GM19193 (cell line): ENCODE data around the gene KRT39.

Source experiments
- POLR2A ChIP-seq: IDR thresholded peaks from 4 replicates; pipeline ENCODE4 v1.6.1; 2011; ENCODE audit not compliant: insufficient read depth, insufficient read length; ENCODE audit errors: extremely low read depth

The KRT39 gene

GRCh38 chr17:40958086-40958953, 8.4 kb downstream of the KRT39 start:
- no peak for TF ChIP-seq POLR2A

- TF ChIP-seq POLR2A, result no peak
Observed at GRCh38 chr17:40956401-40957254, 10.1 kb downstream of the KRT39 start.

GRCh38 chr17:40953881-40954280, 12.9 kb downstream of the KRT39 start:
- no peak for TF ChIP-seq POLR2A

GRCh38 chr17:40952661-40953060, 14.1 kb downstream of the KRT39 start:
- no peak for TF ChIP-seq POLR2A

- TF ChIP-seq POLR2A, result no peak
Observed at GRCh38 chr17:40952154-40952553, 14.6 kb downstream of the KRT39 start.

GRCh38 chr17:40951011-40951622, 15.6 kb downstream of the KRT39 start:
- TF ChIP-seq POLR2A, result no peak

- no peak for TF ChIP-seq POLR2A
Observed at GRCh38 chr17:40950176-40950575, 16.6 kb downstream of the KRT39 start.

- TF ChIP-seq POLR2A, result no peak
Observed at GRCh38 chr17:40949418-40949817, 17.3 kb downstream of the KRT39 start.

GRCh38 chr17:40947929-40948328, 18.8 kb downstream of the KRT39 start:
- no peak for TF ChIP-seq POLR2A

- no peak for TF ChIP-seq POLR2A
Observed at GRCh38 chr17:40945414-40945813, 21.3 kb downstream of the KRT39 start.

GRCh38 chr17:40944531-40944930, 22.2 kb downstream of the KRT39 start:
- no peak for TF ChIP-seq POLR2A

- TF ChIP-seq POLR2A, result no peak
Observed at GRCh38 chr17:40942553-40942952, 24.2 kb downstream of the KRT39 start.

GRCh38 chr17:40940266-40940665, 26.5 kb downstream of the KRT39 start:
- TF ChIP-seq POLR2A, result no peak

- no peak for TF ChIP-seq POLR2A
Observed at GRCh38 chr17:40938981-40939380, 27.8 kb downstream of the KRT39 start.

GRCh38 chr17:40937384-40937819, 29.3 kb downstream of the KRT39 start, which contains the start of gene KRT23:
Gene KRT23, minus strand, starts transcription at chr17:40937646. Its CDS starts 1,043 bp downstream, at chr17:40936603.
- TF ChIP-seq POLR2A, result no peak
